Glutamatergic neuron (in vitro differentiated cells): ENCODE data around the gene NRG3. TPM values are rescaled to one million over a fixed set of nuclear protein-coding genes. Genes with fewer than 3 reads are reported as not detected.
A peak's percentile ranks its signal among the peaks of the same experiment; 100 is the strongest.

Experiments used
- DNase-seq: peaks from one replicate; pipeline ENCODE4 v3.0.0; 2022
- H3K27ac Mint-ChIP-seq: one replicate; pipeline ENCODE4 v1.8.0; 2020; ENCODE audit warnings: mild to moderate bottlenecking, mixed read lengths, inconsistent platforms; ENCODE audit not compliant: unreplicated experiment
- H3K27me3 Mint-ChIP-seq: one replicate; pipeline ENCODE4 v1.8.0; 2020; ENCODE audit warnings: mild to moderate bottlenecking, moderate library complexity, mixed read lengths, inconsistent platforms; ENCODE audit not compliant: unreplicated experiment
- H3K36me3 Mint-ChIP-seq: one replicate; pipeline ENCODE4 v1.8.0; 2020; ENCODE audit warnings: mild to moderate bottlenecking, mixed read lengths, inconsistent platforms; ENCODE audit not compliant: unreplicated experiment
- H3K4me1 Mint-ChIP-seq: one replicate; pipeline ENCODE4 v1.8.0; 2020; ENCODE audit warnings: mild to moderate bottlenecking, low read depth, mixed read lengths, inconsistent platforms; ENCODE audit not compliant: unreplicated experiment
- H3K4me3 Mint-ChIP-seq: one replicate; pipeline ENCODE4 v1.8.0; 2020; ENCODE audit warnings: mild to moderate bottlenecking, mixed read lengths, inconsistent platforms; ENCODE audit not compliant: unreplicated experiment
- H3K9me3 Mint-ChIP-seq: one replicate; pipeline ENCODE4 v1.8.0; 2020; ENCODE audit warnings: mild to moderate bottlenecking, moderate library complexity, mixed read lengths, inconsistent platforms; ENCODE audit not compliant: unreplicated experiment
- CTCF ChIP-seq: fragments of 200-600 bp; sonication (generic); IDR thresholded peaks from one replicate; pipeline ENCODE4 v1.5.0; 2021; ENCODE audit not compliant: partially characterized antibody, unreplicated experiment
- total RNA-seq: library from RNA; stranded (reverse); fragmentation: NEBNext Ultra II Directional; extraction: Animal tissue kit (Norgen Biotek cat#: 25700); gene quantifications from one replicate; pipeline ENCODE4 v1.2.1, GENCODE V29; 2021; ENCODE audit not compliant: unreplicated experiment

Gene NRG3
- total RNA-seq, 1 donor from 2014 or later, result 3.2 TPM

- Mint-ChIP-seq H3K27me3 (peaks cover 21% of the 10 kb centered on the region), H3K4me1 (peaks cover 19% of the 10 kb centered on the region), H3K27ac (no peak overlapping the region), H3K9me3 (peaks cover 5% of the 10 kb centered on the region), H3K4me3 (peak overlapping the region; percentile 71), H3K36me3 (peaks cover 5% of the 10 kb centered on the region)
- TF ChIP-seq CTCF, result no peak
- no peak for DNase-seq
Observed at GRCh38 chr10:81873231-81873931, 1.6 kb upstream of the NRG3 start.

GRCh38 chr10:81873932-81874816 is 820 bp upstream of the NRG3 start:
- peaks cover 5% of the 10 kb centered on the region for H3K36me3 Mint-ChIP-seq
- peak; percentile 87 for DNase-seq
- no peak for TF ChIP-seq CTCF
- H3K4me3 Mint-ChIP-seq, result peak overlapping the region; percentile 71
- H3K27ac Mint-ChIP-seq, result no peak overlapping the region
- peaks cover 5% of the 10 kb centered on the region for H3K9me3 Mint-ChIP-seq
- peaks cover 22% of the 10 kb centered on the region for H3K4me1 Mint-ChIP-seq
- peaks cover 21% of the 10 kb centered on the region for H3K27me3 Mint-ChIP-seq

- peaks cover 5% of the 10 kb centered on the region for H3K9me3 Mint-ChIP-seq
- peaks cover 5% of the 10 kb centered on the region for H3K36me3 Mint-ChIP-seq
- peak overlapping the region; percentile 91 for H3K4me3 Mint-ChIP-seq
- peaks cover 22% of the 10 kb centered on the region for H3K4me1 Mint-ChIP-seq
- DNase-seq, result peak; percentile 37
- H3K27me3 Mint-ChIP-seq, result peaks cover 22% of the 10 kb centered on the region
- peak overlapping the region; percentile 76 for H3K27ac Mint-ChIP-seq
- no peak for TF ChIP-seq CTCF
Observed at GRCh38 chr10:81875467-81876252, 666 bp downstream of the NRG3 start.

GRCh38 chr10:81876253-81877077 is 1.5 kb downstream of the NRG3 start:
- peaks cover 14% of the 10 kb centered on the region for H3K4me1 Mint-ChIP-seq
- TF ChIP-seq CTCF, result no peak
- DNase-seq, result peak; percentile 42
- peaks cover 23% of the 10 kb centered on the region for H3K27me3 Mint-ChIP-seq
- H3K4me3 Mint-ChIP-seq, result peak overlapping the region; percentile 91
- H3K27ac Mint-ChIP-seq, result peak overlapping the region; percentile 76
- H3K9me3 Mint-ChIP-seq, result peaks cover 5% of the 10 kb centered on the region
- H3K36me3 Mint-ChIP-seq, result peaks cover 5% of the 10 kb centered on the region
